Measurements from ENCODE around the gene PDE4DIP.
"Not testable (repeated sequence)": the region's sequence is repeated elsewhere in the genome, so short reads cannot be mapped to it uniquely, and the experiment has no call there.

PDE4DIP gene
- total RNA-seq: 39.1 to 153 (median 134) reads per million in 4 experiments

DNA sequence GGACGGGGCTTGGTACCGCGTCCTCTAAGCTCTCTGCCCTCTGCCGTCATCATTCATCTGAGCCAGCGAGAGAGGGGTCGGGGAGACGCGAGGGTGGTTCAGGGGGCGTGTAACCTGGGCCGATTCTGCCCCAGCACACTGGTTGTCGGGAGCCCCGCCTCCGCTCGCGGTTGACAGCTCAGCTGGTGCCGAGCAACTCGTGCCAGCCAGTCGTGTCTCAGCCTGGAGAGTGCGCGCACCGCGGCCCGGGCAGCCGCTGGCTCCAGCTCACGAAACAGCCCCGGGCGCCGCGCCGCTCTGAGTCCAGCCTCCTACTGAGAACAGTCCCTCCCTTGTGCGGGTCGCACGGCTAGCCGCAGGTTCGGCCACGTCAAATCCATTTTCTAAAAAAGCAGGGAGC is at the start of gene PDE4DIP:
TSS of gene PDE4DIP (plus strand) at position 209 of the 400 bp plus-strand sequence. CDS start 347 bp downstream, outside the sequence.
- DNase-seq: not testable (repeated sequence)

DNA sequence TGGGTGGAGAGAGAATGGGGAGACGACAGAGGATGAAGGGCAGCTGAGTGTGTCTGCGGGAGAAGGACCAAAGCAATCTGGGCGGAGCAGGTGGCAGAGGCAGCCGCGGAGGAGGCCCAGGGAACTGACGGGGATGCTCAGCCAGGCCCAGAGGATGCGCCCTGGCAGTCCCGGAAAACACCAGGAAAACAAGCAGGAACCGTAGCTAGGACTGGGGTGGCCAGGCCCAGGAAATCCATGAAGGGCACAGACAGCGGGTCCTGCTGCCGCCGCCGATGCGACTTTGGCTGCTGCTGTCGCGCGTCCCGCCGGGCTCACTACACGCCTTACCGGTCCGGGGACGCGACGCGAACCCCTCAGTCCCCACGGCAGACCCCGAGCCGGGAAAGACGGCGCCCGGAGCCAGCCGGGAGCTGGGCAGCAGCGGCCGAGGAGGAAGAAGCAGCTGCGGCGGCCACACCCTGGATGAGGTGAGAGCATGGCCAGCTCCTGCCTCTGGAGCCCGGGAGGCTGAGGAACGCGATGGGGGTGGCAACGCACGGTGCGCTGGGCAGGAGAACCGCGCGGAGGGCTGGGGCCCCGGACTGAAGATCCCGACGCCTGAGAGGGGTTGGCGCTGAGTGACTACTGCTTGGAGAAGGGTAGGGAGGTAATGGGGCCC is 35.8 kb upstream of the PDE4DIP start:
- DNase-seq: not testable (repeated sequence)

DNA sequence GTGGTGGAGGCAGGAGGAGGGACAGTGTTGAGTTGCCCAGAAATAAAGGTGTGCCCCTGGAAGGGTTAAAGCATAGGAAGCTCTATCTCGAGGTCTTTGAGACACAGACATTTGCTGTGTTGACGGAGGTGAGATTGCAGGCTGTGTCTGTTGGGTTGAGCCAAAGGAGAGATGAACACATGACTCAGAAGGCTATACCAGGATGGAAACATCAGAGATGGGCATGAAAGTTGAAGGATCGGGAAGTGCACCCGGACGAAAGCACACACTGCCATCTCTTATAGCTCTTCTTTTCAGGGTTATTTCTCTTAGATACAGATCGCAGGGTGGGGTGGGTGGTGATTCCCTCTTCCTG is 35.3 kb upstream of the PDE4DIP start:
- DNase-seq: not testable (repeated sequence)

DNA sequence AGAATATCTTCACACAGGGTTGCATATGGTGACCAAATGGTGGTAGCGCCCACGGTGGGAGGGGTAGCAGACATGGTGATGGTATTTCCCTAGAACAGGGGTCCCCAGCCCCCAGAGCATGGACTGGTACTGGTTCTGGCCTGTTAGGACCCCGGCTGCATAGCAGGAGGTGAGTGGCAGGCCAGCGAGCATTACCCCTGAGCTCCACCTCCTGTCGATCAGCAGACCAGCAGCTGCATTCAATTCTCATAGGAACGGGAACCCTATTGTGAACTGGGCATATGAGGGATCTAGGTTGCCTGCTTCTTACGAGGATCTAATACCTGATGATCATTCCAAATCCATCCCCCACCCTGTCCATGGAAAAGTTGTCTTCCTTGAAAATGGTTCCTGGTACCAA is 22.0 kb upstream of the PDE4DIP start:
- DNase-seq: not testable (repeated sequence)

DNA sequence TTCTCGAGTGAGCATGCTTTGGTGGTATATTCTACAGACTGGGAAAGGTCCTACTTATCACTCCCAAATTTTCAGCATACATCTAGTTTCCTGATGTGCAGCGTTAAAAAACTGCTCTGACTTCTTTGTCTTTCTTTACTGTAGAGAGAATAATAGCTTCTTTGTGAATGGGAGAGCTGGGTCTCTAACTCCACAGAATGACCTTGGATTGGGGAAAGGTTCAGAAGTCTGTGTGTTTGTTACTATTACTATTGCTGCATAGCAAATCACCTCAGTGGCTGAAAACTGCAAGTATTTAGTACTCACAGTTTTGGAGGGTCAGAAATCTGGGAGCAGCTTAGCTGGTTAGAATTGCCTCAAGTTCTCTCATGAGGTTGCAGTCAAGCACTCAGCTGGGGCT is 20.4 kb upstream of the PDE4DIP start:
- not testable (repeated sequence) for DNase-seq

DNA sequence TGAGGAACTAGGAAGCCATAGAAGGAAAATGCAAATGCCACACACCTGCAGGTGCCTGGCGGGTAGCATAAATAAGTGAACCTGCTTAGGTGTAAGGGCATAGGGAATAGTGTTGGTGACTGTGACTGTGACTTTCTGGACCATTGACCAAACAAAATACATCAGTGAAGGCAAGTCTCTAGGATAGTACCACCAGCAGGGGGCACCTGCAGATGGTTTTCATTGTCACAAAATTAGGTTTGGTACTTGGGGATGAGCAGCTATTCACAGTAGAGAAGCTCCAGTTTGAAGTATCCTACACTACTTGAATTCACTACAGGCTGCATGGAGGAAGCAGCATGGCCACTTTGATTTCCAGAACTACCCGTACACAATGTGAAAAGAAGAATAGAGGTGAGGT is 19.2 kb upstream of the PDE4DIP start:
- DNase-seq: not testable (repeated sequence)

DNA sequence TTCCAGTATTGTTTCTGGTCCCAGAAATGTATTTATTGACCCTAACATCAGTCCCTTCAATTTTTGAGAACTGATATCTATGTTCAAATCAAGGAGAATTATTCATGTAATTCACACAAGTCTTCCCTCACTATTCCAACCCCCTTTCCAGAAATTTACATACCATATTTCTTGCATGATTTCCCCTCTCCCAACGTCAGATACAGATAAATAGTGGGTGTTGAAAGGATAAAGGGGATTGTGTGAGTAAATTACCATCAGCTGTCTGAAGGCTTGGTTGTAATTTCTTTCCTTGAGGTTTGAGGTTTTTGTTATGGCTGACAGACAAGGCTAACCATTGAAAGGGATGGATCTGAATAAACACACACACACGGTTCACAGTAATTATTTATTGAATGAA is 15.7 kb upstream of the PDE4DIP start:
- DNase-seq: not testable (repeated sequence)

DNA sequence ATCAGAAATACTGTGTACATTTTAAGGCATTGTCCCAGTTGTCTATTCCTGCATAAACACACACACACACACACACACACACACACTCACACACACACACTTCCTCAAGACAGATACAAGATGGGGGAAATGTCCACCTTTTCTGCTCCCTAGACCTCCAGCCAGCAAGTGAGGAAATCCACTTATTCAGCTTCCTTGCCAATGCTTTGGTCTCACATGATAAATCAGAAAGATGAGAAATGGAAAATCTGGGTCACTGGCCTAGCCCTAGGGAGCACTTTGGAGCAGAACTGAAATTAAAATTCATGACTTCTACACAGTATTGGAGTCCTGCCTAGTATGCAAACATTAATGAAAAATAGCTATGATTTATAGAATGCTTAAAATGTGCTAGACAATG is 15.3 kb upstream of the PDE4DIP start:
- DNase-seq: not testable (repeated sequence)

DNA sequence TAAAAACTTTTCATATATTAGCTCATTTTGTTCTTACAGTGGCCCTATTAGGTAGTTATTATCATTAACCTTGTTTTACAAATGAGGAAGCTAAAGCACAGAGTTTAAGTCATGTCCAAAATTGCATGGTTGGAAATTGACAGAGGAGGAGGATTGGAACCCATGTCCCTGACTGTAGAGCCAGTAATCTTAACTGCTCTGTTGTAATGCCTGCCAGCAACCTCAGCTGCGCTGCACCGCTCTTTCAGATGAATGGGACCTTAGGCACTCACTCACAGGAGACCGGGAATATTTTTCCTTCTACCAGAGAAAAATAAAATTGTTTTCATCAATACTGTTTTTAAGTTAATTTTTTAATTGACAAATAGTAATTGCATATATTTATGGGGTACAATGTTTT is 14.9 kb upstream of the PDE4DIP start:
- not testable (repeated sequence) for DNase-seq

DNA sequence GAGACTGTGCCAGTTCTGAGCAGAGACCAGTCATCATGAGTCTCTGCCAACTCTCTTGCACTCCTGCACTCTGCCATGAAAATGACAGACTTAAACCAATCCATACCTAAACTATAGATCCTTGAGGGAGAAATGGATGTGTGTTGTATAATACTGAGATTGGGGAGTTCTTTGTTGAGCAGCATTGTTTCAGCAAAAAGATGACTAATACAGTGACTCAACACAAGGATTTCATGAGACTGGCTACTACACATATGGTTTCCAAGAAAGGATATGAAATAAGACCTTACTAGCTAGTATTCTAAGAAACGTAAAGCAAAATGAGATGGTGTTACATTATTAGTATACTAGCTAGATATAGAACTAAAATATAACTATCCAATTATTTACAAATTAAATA is 3.0 kb upstream of the PDE4DIP start:
- not testable (repeated sequence) for DNase-seq

DNA sequence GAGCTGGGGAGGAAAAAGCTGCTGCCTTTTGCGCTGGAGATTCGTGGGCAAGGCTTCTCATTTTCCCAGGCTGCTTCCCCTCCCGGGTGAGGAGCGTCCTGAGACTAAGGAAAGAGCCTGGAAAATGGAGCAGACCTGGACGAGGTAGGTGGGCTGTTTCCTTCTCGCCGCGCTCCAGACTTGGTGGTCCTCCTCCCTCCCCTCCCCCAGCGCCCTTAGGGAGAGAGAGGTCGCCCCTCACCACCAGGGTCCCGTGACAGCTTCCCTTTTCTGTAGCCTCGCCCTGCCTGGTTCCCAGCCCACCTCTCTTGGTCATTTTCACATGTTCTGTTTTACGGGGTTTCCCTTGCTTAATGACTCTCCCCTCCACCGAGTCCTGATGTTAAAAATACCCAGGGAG is 423 bp downstream of the PDE4DIP start:
- not testable (repeated sequence) for DNase-seq

DNA sequence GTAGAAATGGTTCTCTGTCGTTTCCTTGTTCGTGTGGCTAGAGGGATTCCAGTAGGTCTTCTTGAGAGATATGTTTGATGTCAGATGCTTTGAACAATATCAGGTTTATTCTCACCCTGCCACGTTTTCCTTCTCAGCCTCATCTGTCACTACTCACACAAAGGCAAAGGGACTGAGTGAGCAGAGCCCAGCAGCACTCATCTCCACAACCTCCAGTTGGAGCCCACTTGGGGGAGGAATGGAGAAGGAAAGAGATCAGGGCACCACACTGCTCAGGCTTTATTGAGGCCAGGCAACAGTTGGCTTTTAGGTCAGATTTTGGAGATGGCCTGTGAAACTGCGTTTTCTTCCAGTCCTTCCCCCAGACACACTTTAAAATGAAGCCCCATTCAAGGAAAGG is 840 bp downstream of the PDE4DIP start:
- DNase-seq: not testable (repeated sequence)

DNA sequence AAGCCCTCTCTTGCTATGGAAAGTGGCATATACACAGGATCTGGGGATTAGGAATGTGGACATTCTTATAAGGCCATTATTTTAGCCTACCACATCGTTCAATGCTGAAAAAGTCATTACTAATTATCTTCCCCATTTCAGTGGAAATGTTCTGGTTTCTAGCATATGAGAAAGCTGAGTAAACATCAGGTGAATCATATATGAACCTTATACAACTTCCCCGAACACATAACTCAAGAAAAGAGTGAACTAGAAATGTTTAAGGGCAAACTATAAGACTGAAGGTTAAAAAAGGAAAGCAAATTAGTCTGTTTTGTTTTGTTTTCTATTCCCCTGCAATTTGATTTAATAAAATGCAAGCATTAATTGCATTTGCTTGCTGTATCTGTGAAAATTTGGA is 6.1 kb downstream of the PDE4DIP start:
- not testable (repeated sequence) for DNase-seq

DNA sequence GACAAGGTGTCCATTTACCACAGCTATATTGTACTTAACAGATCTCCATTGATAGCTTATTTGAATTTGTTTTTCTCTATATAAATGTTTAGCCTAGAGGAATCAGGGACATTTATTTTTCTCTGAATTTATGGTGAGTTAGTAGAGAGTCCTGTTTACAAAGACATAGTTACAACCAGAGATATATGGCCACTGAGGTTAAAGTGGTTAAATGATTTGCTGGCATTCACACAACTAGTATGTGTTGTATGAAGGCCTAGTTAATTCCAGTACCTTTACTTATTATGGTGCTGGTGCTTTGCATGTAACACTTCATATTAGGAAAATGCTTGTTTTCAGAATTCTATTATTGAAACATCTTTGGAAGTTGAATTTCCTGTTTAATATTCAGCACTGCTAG is 6.6 kb downstream of the PDE4DIP start:
- DNase-seq: not testable (repeated sequence)

DNA sequence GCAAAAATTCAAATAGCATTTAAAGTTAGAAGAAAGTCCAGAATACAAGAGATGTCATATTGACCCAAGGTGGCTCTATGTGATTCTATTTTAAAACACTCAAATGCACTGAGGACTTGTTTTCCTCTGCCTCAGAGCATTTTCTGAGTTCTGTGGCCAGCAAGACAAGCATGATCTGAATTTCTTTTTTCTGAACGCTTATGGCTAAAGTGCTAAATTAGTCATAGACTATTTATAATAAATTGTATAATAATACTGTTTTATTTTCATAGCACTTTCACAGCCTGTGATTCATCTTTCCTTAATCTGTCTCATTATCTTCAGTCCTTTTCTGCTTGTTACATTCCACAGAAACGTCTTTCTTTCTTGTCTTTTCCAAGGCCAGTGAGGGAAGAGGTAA is 7.5 kb downstream of the PDE4DIP start:
- DNase-seq: not testable (repeated sequence)

DNA sequence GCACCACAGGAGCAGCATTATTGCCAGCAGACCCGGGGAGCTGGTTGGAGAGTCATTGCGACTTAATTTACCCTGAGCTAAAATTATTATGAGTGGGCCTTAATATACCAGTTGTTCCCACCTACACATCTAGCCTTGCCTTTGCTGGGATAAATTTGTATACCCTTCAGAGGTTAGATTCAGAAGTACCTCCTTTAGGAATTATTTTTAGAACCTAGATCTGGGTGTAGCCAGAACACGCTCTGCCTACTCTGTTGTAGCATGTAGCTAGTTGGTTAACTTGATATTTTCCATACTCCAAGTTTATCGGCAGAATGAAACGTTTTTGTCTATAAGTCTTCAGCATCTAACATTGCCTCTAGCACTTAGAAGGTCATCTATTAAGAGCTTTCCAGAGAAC is 9.1 kb downstream of the PDE4DIP start:
- DNase-seq: not testable (repeated sequence)

DNA sequence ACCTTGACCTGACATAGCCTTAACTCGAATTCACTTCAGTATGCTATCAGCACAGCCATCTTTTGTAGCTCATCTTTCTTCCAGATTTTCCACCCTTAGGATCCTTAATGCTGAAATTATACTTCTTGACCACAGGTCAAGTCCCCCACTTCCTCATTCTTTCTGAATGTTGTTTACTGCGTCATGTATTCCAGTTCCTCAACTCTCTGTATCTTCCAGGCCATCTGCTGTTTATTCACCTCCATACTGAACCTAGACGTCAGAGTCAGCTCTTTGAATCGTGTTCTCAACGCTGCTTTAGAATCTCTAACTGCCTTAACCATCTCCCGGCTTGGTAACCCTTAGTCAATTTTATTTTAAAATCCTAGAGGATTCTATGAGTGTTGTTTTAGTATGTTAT is 9.8 kb downstream of the PDE4DIP start:
- not testable (repeated sequence) for DNase-seq

DNA sequence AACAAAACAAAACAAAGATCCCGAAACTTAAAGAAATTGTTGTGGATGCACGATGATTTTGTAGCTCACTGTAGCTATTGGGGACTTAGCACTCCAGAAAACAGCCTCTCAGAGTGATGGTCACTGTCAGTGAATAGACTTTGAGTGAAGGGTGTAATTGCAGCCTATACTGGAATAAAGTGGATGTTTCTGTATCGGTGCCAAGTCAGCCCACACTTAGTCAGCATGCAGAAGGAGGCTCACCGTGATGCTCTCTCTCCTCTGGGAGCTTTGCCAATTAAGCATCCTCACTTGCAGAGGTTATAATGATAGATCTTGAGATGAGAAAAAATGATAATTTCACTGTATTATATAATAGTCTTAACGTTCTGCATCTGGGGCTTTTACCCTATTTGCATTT is 11.1 kb downstream of the PDE4DIP start:
- not testable (repeated sequence) for DNase-seq

DNA sequence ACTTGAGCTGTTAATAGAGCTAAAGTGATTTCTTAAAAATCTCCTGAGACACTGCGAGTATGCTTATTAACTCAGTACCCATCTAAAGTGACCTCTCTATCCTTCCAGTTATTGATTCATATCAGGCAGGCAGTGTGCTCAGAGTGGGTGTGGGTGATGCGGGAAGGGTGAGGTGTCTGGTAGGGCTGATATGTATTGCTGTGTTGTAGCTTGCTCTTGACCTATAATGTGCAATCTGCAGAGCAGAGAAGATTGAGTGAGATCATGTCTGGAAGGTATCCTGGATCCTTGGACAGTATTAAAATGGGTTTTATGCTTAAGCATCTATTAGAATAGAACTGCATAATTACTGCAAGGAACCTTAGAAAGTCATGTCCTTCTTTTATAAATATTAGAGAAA is 15.8 kb downstream of the PDE4DIP start:
- not testable (repeated sequence) for DNase-seq

DNA sequence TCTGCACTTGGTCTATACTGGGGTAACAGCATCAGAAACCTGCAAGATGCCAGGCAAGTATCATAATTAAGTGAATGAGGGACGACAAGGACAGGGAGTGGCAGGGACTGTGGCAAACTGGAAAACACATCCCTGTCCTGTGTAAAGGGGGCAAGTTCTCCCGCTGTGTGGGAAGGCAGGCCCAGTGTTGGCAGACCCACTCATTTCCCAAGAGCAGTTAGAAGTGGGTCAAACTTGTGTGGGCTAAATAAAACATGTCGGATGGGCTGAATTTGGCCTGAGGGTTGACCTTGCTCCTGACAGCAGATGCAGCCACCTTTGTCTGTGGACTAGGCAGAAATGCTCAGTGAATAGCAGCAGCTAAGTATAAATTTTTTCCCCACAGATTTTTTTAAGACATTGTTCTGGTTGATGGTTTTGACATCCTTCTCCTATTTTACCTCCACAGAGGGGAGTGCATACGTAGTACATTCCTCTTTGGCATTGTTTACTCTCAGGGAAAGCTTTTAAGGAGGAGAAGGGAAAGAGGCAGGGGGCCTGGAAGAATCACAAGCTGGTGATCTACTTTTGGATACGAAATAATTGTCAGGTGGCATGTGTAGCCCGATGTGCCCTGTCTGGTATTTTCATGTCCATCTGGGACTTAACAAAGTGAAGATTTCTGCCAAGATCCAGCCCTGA is 16.5 kb downstream of the PDE4DIP start:
- DNase-seq: not testable (repeated sequence)

DNA sequence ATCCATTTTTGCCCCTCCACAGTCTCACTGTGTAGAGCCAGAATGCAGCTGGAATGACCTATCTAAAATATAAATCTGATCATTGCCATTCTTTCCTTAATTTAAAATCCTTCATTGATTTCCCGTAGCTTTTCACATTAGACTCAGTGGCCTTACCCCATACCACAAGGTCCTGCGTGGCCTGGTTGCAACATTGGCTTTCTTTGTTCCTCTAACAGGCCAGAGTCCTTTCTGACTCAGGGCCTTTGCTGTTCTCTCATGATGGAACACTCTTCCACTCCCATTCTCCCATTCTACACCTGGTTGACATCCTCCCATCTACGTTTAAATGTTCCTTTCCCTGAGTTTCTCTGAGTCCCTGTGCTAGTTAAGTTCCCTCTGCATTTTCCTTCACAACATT is 18.4 kb downstream of the PDE4DIP start:
- DNase-seq: not testable (repeated sequence)

DNA sequence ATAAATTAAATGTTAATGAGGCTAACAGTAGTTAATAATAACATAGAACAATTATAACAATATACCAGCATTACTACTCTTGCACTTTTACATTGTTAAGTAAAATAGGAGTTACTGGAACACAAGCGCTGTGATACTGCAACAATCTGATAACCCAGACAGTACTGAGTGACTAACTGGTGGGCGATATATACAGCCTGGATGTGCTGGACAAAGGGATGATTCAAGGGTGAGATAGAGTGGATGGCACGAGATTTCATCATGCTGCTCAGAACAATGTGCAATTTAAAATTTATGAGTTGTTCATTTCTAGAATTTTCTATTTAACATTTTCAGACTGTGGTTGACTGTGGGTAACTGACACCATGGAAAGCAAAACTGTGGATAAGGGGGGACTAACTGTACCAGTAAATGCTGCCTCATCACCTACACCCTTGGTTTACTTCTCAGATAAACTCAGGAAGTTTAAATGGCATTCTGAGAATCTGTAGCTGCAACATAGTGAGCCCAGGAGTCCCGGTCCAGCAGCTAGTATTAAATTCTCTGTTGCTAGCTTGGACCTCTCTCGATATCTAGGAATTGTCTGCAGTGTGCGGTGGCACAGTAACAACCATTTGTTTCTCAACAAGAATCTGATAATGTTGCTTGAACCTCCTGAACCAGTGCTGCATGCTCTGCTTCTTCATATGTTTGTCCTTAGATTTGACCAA is 24.9 kb downstream of the PDE4DIP start:
- not testable (repeated sequence) for DNase-seq

DNA sequence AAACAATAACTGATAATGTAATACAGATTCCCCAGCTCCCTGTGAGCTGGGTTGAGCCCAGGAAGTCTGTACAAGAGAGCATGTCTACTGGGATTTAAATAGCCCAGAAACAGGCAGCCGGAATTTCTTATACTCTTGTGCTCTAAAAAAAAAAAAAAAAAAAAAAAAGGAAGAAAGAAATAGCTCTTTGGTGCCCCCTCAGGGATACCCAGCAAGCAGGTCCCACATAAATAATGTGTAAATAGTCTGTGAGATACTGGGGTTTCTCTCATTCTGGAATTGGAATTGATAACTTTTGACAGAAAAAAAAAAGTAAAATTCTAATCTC is 25.4 kb downstream of the PDE4DIP start:
- DNase-seq: not testable (repeated sequence)
